ENCODE data around the gene PRM2. TPM values are rescaled to one million over a fixed set of nuclear protein-coding genes. Genes with fewer than 3 reads are reported as not detected.

PRM2 gene
- polyA plus RNA-seq, 1 experiment = not detected

GRCh38 chr16:11278681-11279628 is 2.7 kb upstream of the PRM2 start:
- POLR2A ChIA-PET = interaction anchor here (0.6 kb wide), 1 partner anchor 70 kb away, joined by 3 read pairs; no protein-coding TSS in a partner anchor
- TF ChIP-seq CTCF (IDR thresholded peaks at IDR 0.05; ENCODE audit: low read depth, low read length) = no peak
- CTCF ChIA-PET = no interaction called here

GRCh38 chr16:11277607-11278337 is 1.5 kb upstream of the PRM2 start:
- DNase-seq (ENCODE audit: low read depth, low spot score) = no peak
- H3K27me3 ChIP-seq (ENCODE audit: control insufficient read depth, insufficient read depth, low read length) = peaks cover 12% of the 10 kb centered on the region
- ChIA-PET POLR2A (no interaction called here), CTCF (no interaction called here)
- TF ChIP-seq CTCF (IDR thresholded peaks at IDR 0.05; ENCODE audit: low read depth, low read length) = no peak
- H3K9me3 ChIP-seq (ENCODE audit: control insufficient read depth, insufficient read depth, low read length) = peaks cover 3% of the 10 kb centered on the region; the same call in 1 of the 2 replicates
- no peak overlapping the region for H3K4me3 ChIP-seq (ENCODE audit: low read depth, low read length)
- no peak overlapping the region for H3K27ac ChIP-seq (ENCODE audit: low read depth, low read length)

More at GRCh38 chr16:11278681-11279628, 2.7 kb upstream of the PRM2 start:
- DNase-seq (ENCODE audit: low read depth, low spot score) = no peak
- peaks cover 3% of the 10 kb centered on the region; the same call in 1 of the 2 replicates for H3K9me3 ChIP-seq (ENCODE audit: control insufficient read depth, insufficient read depth, low read length)
- no peak overlapping the region for H3K4me3 ChIP-seq (ENCODE audit: low read depth, low read length)
- no peak overlapping the region for H3K27ac ChIP-seq (ENCODE audit: low read depth, low read length)
- peaks cover 16% of the 10 kb centered on the region for H3K27me3 ChIP-seq (ENCODE audit: control insufficient read depth, insufficient read depth, low read length)

GRCh38 chr16:11276896-11277593 is 765 bp upstream of the PRM2 start:
- DNase-seq (ENCODE audit: low read depth, low spot score) = no peak
- Histone ChIP-seq H3K9me3 (ENCODE audit: control insufficient read depth, insufficient read depth, low read length) (peaks cover 3% of the 10 kb centered on the region; the same call in 1 of the 2 replicates), H3K27ac (ENCODE audit: low read depth, low read length) (no peak overlapping the region), H3K4me3 (ENCODE audit: low read depth, low read length) (no peak overlapping the region), H3K27me3 (ENCODE audit: control insufficient read depth, insufficient read depth, low read length) (peaks cover 12% of the 10 kb centered on the region)
- POLR2A ChIA-PET = no interaction called here
- no peak for TF ChIP-seq CTCF (IDR thresholded peaks at IDR 0.05; ENCODE audit: low read depth, low read length)
- CTCF ChIA-PET = no interaction called here

- peaks cover 3% of the 10 kb centered on the region; the same call in 1 of the 2 replicates for H3K9me3 ChIP-seq (ENCODE audit: control insufficient read depth, insufficient read depth, low read length)
- H3K4me3 ChIP-seq (ENCODE audit: low read depth, low read length) = no peak overlapping the region
- CTCF ChIA-PET = interaction anchor here (0.7 kb wide), 1 partner anchor 310 kb away, joined by 3 read pairs; no protein-coding TSS in a partner anchor
- peaks cover 12% of the 10 kb centered on the region for H3K27me3 ChIP-seq (ENCODE audit: control insufficient read depth, insufficient read depth, low read length)
- no peak for DNase-seq (ENCODE audit: low read depth, low spot score)
- H3K27ac ChIP-seq (ENCODE audit: low read depth, low read length) = no peak overlapping the region
- POLR2A ChIA-PET = no interaction called here
- no peak for TF ChIP-seq CTCF (IDR thresholded peaks at IDR 0.05; ENCODE audit: low read depth, low read length)
These were observed 1.3 kb downstream of the PRM2 start for GRCh38 chr16:11274964-11275363.

Data from AG04450 (cell line).